ENCODE results near the gene DCC.

The DCC gene

GRCh38 chr18:52610451-52611115, 270.6 kb downstream of the DCC start:
- Histone ChIP-seq H3K9me3 (ENCODE audit: control insufficient read depth, insufficient read depth, low read length) (no peaks in the 10 kb centered on the region), H4K20me1 (ENCODE audit: control insufficient read depth, insufficient read depth, low read depth, low read length) (no peaks in the 10 kb centered on the region), H3K36me3 (ENCODE audit: control insufficient read depth, low read length) (no peaks in the 10 kb centered on the region), H3K9me2 (replicated peaks; ENCODE audit: control insufficient read depth, low read length) (no peaks in the 10 kb centered on the region), H3K4me1 (ENCODE audit: control insufficient read depth, low read length) (no peaks in the 10 kb centered on the region), H3K27me3 (ENCODE audit: control insufficient read depth, low read length) (no peaks in the 10 kb centered on the region), H3F3A (ENCODE audit: control insufficient read depth, insufficient read depth) (no peaks in the 10 kb centered on the region), H3K4me2 (ENCODE audit: low read length) (no peak overlapping the region), H3K4me3 (ENCODE audit: low read length) (no peak overlapping the region), H3K79me2 (ENCODE audit: control insufficient read depth, low read length) (no peaks in the 10 kb centered on the region), H3K27ac (ENCODE audit: low read depth, low read length) (no peak overlapping the region)
- TF ChIP-seq EZH2phosphoT487 (IDR thresholded peaks at IDR 0.05; ENCODE audit: borderline replicate concordance, low read length) (no peak), CTCF (IDR thresholded peaks at IDR 0.05; ENCODE audit: low read depth, low read length, poor library complexity, severe bottlenecking) (no peak)

DNA sequence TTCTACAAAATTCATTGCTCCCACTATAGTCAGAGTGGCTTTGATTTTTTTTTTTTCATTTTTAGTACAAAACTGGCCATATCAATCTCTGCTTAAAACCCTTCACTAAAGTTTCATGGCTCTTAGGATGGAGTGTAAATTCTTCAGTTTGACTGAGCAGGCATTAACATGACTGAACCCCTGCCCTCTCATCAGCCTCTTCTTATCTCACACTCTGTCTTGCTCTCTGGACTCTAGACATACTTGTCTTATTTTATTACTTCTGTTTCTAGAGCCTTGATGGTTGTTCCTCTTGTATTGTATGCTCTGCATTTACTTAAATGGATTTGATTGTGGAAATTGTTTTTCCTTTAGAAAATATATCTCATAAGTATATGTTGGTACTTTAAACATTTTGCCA, 272.4 kb downstream of the DCC start:
- no peaks in the 10 kb centered on the region for H3K9me3 ChIP-seq (ENCODE audit: control insufficient read depth, insufficient read depth, low read length)
- no peaks in the 10 kb centered on the region for H3K79me2 ChIP-seq (ENCODE audit: control insufficient read depth, low read length)
- no peak overlapping the region for H3K4me2 ChIP-seq (ENCODE audit: low read length)
- H3K9me2 ChIP-seq (replicated peaks; ENCODE audit: control insufficient read depth, low read length): no peaks in the 10 kb centered on the region
- H3K4me3 ChIP-seq (ENCODE audit: low read length): no peak overlapping the region
- TF ChIP-seq EZH2phosphoT487 (IDR thresholded peaks at IDR 0.05; ENCODE audit: borderline replicate concordance, low read length): no peak
- no peak for TF ChIP-seq CTCF (IDR thresholded peaks at IDR 0.05; ENCODE audit: low read depth, low read length, poor library complexity, severe bottlenecking)
- H3K27me3 ChIP-seq (ENCODE audit: control insufficient read depth, low read length): no peaks in the 10 kb centered on the region
- H4K20me1 ChIP-seq (ENCODE audit: control insufficient read depth, insufficient read depth, low read depth, low read length): no peaks in the 10 kb centered on the region
- no peak overlapping the region for H3K27ac ChIP-seq (ENCODE audit: low read depth, low read length)
- H3F3A ChIP-seq (ENCODE audit: control insufficient read depth, insufficient read depth): no peaks in the 10 kb centered on the region
- no peaks in the 10 kb centered on the region for H3K36me3 ChIP-seq (ENCODE audit: control insufficient read depth, low read length)
- H3K4me1 ChIP-seq (ENCODE audit: control insufficient read depth, low read length): no peaks in the 10 kb centered on the region

- no peak overlapping the region for H3K27ac ChIP-seq (ENCODE audit: low read depth, low read length)
- no peaks in the 10 kb centered on the region for H3K79me2 ChIP-seq (ENCODE audit: control insufficient read depth, low read length)
- no peaks in the 10 kb centered on the region for H3K4me1 ChIP-seq (ENCODE audit: control insufficient read depth, low read length)
- H3K9me3 ChIP-seq (ENCODE audit: control insufficient read depth, insufficient read depth, low read length): no peaks in the 10 kb centered on the region
- no peaks in the 10 kb centered on the region for H3K36me3 ChIP-seq (ENCODE audit: control insufficient read depth, low read length)
- no peaks in the 10 kb centered on the region for H3F3A ChIP-seq (ENCODE audit: control insufficient read depth, insufficient read depth)
- no peaks in the 10 kb centered on the region for H4K20me1 ChIP-seq (ENCODE audit: control insufficient read depth, insufficient read depth, low read depth, low read length)
- no peaks in the 10 kb centered on the region for H3K9me2 ChIP-seq (replicated peaks; ENCODE audit: control insufficient read depth, low read length)
- H3K4me2 ChIP-seq (ENCODE audit: low read length): no peak overlapping the region
- H3K27me3 ChIP-seq (ENCODE audit: control insufficient read depth, low read length): no peaks in the 10 kb centered on the region
- H3K4me3 ChIP-seq (ENCODE audit: low read length): no peak overlapping the region
- no peak for TF ChIP-seq CTCF (IDR thresholded peaks at IDR 0.05; ENCODE audit: low read depth, low read length, poor library complexity, severe bottlenecking)
- no peak for TF ChIP-seq EZH2phosphoT487 (IDR thresholded peaks at IDR 0.05; ENCODE audit: borderline replicate concordance, low read length)
Observed at GRCh38 chr18:52615321-52615720, 275.3 kb downstream of the DCC start.
